ENCODE results near the gene PLSCR2. TPM values are rescaled to one million over a fixed set of nuclear protein-coding genes. Genes with fewer than 3 reads are reported as not detected.
"Not testable (repeated sequence)": the region's sequence is repeated elsewhere in the genome, so short reads cannot be mapped to it uniquely, and the experiment has no call there.

The PLSCR2 gene
- total RNA-seq, 1 donor from 2014 or later: 0.31 TPM

GRCh38 chr3:146493761-146494160, 24.4 kb upstream of the PLSCR2 start:
- H3K4me1 Mint-ChIP-seq: peaks cover 3% of the 10 kb centered on the region
- no peak for TF ChIP-seq CTCF (IDR thresholded peaks at IDR 0.05; ENCODE audit: unreplicated experiment)
- peaks cover 24% of the 10 kb centered on the region for H3K9me3 Mint-ChIP-seq
- no peak overlapping the region for H3K4me3 Mint-ChIP-seq
- H3K27ac Mint-ChIP-seq: no peak overlapping the region
- DNase-seq (ENCODE audit: low spot score in 2 of 2, unreplicated experiment in 2 of 2): no peak
- H3K27me3 Mint-ChIP-seq (ENCODE audit: low read depth): no peaks in the 10 kb centered on the region
- no peaks in the 10 kb centered on the region for H3K36me3 Mint-ChIP-seq

- TF ChIP-seq CTCF (IDR thresholded peaks at IDR 0.05; ENCODE audit: unreplicated experiment): no peak
- Mint-ChIP-seq H3K27me3 (ENCODE audit: low read depth) (no peaks in the 10 kb centered on the region), H3K27ac (no peak overlapping the region), H3K4me3 (no peak overlapping the region), H3K4me1 (peaks cover 3% of the 10 kb centered on the region), H3K36me3 (no peaks in the 10 kb centered on the region), H3K9me3 (peaks cover 29% of the 10 kb centered on the region)
- no peak for DNase-seq (ENCODE audit: low spot score in 2 of 2, unreplicated experiment in 2 of 2)
These were observed 23.9 kb upstream of the PLSCR2 start for GRCh38 chr3:146493221-146493620.

GRCh38 chr3:146491303-146491702, 21.9 kb upstream of the PLSCR2 start:
- Mint-ChIP-seq H3K36me3 (no peaks in the 10 kb centered on the region), H3K27ac (no peak overlapping the region), H3K4me1 (peaks cover 3% of the 10 kb centered on the region), H3K4me3 (no peak overlapping the region), H3K27me3 (ENCODE audit: low read depth) (no peaks in the 10 kb centered on the region), H3K9me3 (peaks cover 46% of the 10 kb centered on the region)
- no peak for TF ChIP-seq CTCF (IDR thresholded peaks at IDR 0.05; ENCODE audit: unreplicated experiment)
- no peak for DNase-seq (ENCODE audit: low spot score in 2 of 2, unreplicated experiment in 2 of 2)

GRCh38 chr3:146485297-146485696, 15.9 kb upstream of the PLSCR2 start:
- peaks cover 56% of the 10 kb centered on the region for H3K9me3 Mint-ChIP-seq
- H3K27ac Mint-ChIP-seq: no peak overlapping the region
- no peaks in the 10 kb centered on the region for H3K27me3 Mint-ChIP-seq (ENCODE audit: low read depth)
- TF ChIP-seq CTCF (IDR thresholded peaks at IDR 0.05; ENCODE audit: unreplicated experiment): no peak
- peaks cover 2% of the 10 kb centered on the region for H3K4me1 Mint-ChIP-seq
- no peak overlapping the region for H3K4me3 Mint-ChIP-seq
- DNase-seq (ENCODE audit: low spot score in 2 of 2, unreplicated experiment in 2 of 2): no peak
- H3K36me3 Mint-ChIP-seq: peaks cover 2% of the 10 kb centered on the region

- DNase-seq (ENCODE audit: low spot score in 2 of 2, unreplicated experiment in 2 of 2): no peak
- peaks cover 17% of the 10 kb centered on the region for H3K9me3 Mint-ChIP-seq
- H3K27ac Mint-ChIP-seq: no peak overlapping the region
- no peaks in the 10 kb centered on the region for H3K4me1 Mint-ChIP-seq
- no peaks in the 10 kb centered on the region for H3K36me3 Mint-ChIP-seq
- no peak overlapping the region for H3K4me3 Mint-ChIP-seq
- H3K27me3 Mint-ChIP-seq (ENCODE audit: low read depth): no peaks in the 10 kb centered on the region
- TF ChIP-seq CTCF (IDR thresholded peaks at IDR 0.05; ENCODE audit: unreplicated experiment): no peak
These were observed 6.9 kb upstream of the PLSCR2 start for GRCh38 chr3:146476094-146476740.

GRCh38 chr3:146474976-146475375, 5.6 kb upstream of the PLSCR2 start:
- H3K36me3 Mint-ChIP-seq; H3K27ac Mint-ChIP-seq; H3K4me3 Mint-ChIP-seq; DNase-seq (ENCODE audit: low spot score in 2 of 2, unreplicated experiment in 2 of 2); H3K4me1 Mint-ChIP-seq; H3K27me3 Mint-ChIP-seq (ENCODE audit: low read depth): not testable (repeated sequence)
- peaks cover 10% of the 10 kb centered on the region for H3K9me3 Mint-ChIP-seq

Data from mesothelial cell of epicardium (in vitro differentiated cells).